Prostate gland (tissue), 2 donors: ENCODE measurements around the gene DES. TPM values are rescaled to one million over a fixed set of nuclear protein-coding genes. Genes with fewer than 3 reads are reported as not detected.

Experiments used
- DNase-seq: peaks from one replicate; pipeline ENCODE4 v3.0.0-alpha.2; 2019; ENCODE audit warnings: low spot score
- H3K27ac ChIP-seq, 2 donors: fragments of 200-600 bp; sonication (generic); 2 replicates each; pipeline ENCODE4 v1.5.1; 2017 to 2019
- H3K27me3 ChIP-seq: fragments of 200-600 bp; sonication (generic); replicated peaks from 2 replicates; pipeline ENCODE4 v1.5.1; 2019; ENCODE audit not compliant: insufficient read depth
- H3K36me3 ChIP-seq, 2 donors: fragments of 200-600 bp; sonication (generic); 1 replicate in 1 of 2; 2 replicates in 1 of 2; pipeline versions ENCODE4 v1.5.1 to v1.8.1; 2017 to 2019
- H3K4me1 ChIP-seq: fragments of 200-600 bp; sonication (generic); replicated peaks from 2 replicates; pipeline ENCODE4 v1.5.1; 2019
- H3K4me3 ChIP-seq, 2 donors: fragments of 200-600 bp; sonication (generic); 2 replicates each; pipeline ENCODE4 v1.5.1; 2017 to 2019
- H3K9me3 ChIP-seq: fragments of 200-600 bp; sonication (generic); 2 replicates; pipeline ENCODE4 v1.5.1; 2017
- POLR2A ChIP-seq: fragments of 450-650 bp; IDR thresholded peaks from one replicate; pipeline ENCODE4 v1.6.1; 2016; ENCODE audit warnings: antibody characterized with exemption, mild to moderate bottlenecking
- POLR2AphosphoS5 ChIP-seq: sonication (generic); formaldehyde crosslinking; IDR thresholded peaks from one replicate; pipeline ENCODE4 v1.6.1; 2017; ENCODE audit warnings: antibody characterized with exemption
- WGBS: methylation state at CpG from one replicate; pipeline ENCODE4 v1.1.5; 2018; 5-methylcytosine and 5-hydroxymethylcytosine counted together
- intact Hi-C: fragments of 100-400 bp; cut with DNase I; formaldehyde crosslinking; loops from one replicate; pipeline ENCODE4 v1.14.2; 2022
- total RNA-seq, 2 donors: library from RNA; depleted of rRNA; stranded (reverse); fragments of >200 nt; gene quantifications; one replicate each; pipeline ENCODE4 v1.1.0, GENCODE V29; 2016
- TF ChIP-seq, protein P1 (sequence below), 4 experiments: fragments of 200-600 bp in 2 of 4; fragments of 450-650 bp in 2 of 4; sonication (generic) in 2 of 4; IDR thresholded peaks; 1 replicate in 3 of 4; 2 replicates in 1 of 4; pipeline ENCODE4 v1.5.1; 2016 to 2019; ENCODE audit warnings: antibody characterized with exemption in 4 of 4, mild to moderate bottlenecking in 2 of 4, moderate library complexity in 2 of 4

DES gene
- total RNA-seq, 2 donors from 2014 or later, result 1,584 to 1,742 TPM

DNA sequence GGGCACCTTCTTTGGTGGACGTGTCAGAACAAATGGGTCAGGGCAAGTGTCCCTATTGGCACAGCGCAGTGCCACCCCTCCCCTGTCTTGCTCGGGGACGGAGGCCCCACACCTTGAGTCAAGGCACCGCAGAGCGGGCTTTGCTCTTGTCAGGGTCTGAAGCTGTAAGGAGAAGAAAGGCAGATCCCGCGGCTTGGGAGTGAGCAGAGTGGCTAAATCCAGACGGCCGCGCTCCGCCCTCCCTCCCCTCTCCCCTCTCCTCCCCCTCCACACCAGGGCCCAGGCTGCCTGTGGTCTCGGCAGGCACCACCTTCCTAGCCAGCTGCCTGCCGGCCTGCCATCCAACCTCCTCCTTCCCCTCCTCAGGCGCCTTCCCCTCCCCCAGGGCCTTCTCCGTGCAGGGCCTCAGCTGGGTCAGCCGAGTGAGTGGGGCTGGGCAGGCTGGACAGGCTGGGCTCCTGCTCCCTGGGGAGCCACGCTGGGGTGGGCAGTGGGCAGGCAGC is 42.3 kb downstream of the DES start:
- peak overlapping the region; percentile 54 to 65 for H3K27ac ChIP-seq
- no peak for DNase-seq
- no peaks in the 10 kb centered on the region for H3K36me3 ChIP-seq
- no peaks in the 10 kb centered on the region for H3K9me3 ChIP-seq
- TF ChIP-seq POLR2AphosphoS5 (no peak), POLR2A (peak; percentile 13)
- TF ChIP-seq, protein P1, sequence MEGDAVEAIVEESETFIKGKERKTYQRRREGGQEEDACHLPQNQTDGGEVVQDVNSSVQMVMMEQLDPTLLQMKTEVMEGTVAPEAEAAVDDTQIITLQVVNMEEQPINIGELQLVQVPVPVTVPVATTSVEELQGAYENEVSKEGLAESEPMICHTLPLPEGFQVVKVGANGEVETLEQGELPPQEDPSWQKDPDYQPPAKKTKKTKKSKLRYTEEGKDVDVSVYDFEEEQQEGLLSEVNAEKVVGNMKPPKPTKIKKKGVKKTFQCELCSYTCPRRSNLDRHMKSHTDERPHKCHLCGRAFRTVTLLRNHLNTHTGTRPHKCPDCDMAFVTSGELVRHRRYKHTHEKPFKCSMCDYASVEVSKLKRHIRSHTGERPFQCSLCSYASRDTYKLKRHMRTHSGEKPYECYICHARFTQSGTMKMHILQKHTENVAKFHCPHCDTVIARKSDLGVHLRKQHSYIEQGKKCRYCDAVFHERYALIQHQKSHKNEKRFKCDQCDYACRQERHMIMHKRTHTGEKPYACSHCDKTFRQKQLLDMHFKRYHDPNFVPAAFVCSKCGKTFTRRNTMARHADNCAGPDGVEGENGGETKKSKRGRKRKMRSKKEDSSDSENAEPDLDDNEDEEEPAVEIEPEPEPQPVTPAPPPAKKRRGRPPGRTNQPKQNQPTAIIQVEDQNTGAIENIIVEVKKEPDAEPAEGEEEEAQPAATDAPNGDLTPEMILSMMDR (IDR thresholded peaks at IDR 0.05), result no peak
- H3K4me1 ChIP-seq, result no peaks in the 10 kb centered on the region
- WGBS, result 24% methylated on average over 18 of the region's 18 CpGs
- no peaks in the 10 kb centered on the region for H3K27me3 ChIP-seq
- intact Hi-C loops, result loop anchor here (5.0 kb wide), 1 partner anchor 37 kb away; the partner anchor contains the start of gene GMPPA
- no peak overlapping the region for H3K4me3 ChIP-seq

DNA sequence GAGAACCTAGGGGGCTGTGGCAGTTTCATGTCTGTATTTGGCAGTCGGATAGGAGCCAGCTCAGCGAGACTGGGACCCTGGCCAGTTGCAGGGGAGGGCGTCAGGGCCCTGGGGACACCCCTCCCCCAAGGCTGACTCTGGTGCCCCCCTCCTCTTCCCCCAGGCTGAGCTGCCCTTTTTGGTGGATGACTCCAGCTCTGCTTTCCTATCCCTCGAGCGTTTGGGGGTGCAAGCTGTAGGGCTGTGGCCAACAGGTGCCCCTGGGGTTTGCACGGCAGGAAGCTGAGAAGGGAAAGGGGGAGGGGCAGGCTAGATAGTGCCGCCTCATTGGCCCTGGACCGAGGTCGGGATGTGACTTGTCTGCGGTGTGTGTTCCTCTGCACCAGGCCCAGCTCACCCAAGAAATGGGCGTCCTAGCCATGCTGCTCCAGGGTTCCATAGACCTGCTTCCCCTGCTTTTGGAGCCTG is 42.9 kb downstream of the DES start:
- intact Hi-C loops, result loop anchor here (5.0 kb wide), 1 partner anchor 36 kb away; the partner anchor contains the start of gene GMPPA

DNA sequence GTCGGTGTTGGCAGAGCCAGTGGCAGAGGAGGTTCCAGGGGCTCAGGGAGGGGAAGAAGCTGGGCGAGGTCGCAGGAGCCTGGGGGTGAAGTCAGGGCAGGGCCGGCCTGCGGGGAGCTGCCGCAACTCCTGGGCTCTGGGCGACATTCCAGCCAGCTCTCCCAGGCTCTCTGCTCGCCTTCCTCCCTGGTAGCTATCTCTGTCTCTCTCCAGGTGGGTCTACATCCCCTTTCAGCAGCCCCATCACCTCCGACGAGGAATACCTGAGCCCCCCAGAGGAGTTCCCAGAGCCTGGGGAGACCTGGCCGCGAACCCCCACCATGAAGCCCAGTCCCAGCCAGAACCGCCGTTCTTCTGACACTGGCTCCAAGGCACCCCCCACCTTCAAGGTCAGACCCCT is 43.5 kb downstream of the DES start:
- Histone ChIP-seq H3K27me3 (no peaks in the 10 kb centered on the region), H3K4me3 (no peak overlapping the region), H3K27ac (peak overlapping the region; percentile 46 to 54), H3K4me1 (no peaks in the 10 kb centered on the region), H3K9me3 (no peaks in the 10 kb centered on the region), H3K36me3 (no peaks in the 10 kb centered on the region)
- DNase-seq, result no peak
- no peak for TF ChIP-seq POLR2A
- no peak for TF ChIP-seq POLR2AphosphoS5
- TF ChIP-seq, protein P1 (IDR thresholded peaks at IDR 0.05), result no peak
- intact Hi-C loops, result loop anchor here (5.0 kb wide), 1 partner anchor 36 kb away; the partner anchor contains the start of gene GMPPA
- WGBS, result 74% methylated on average over 14 of the region's 14 CpGs

More for the DNA sequence above, 42.9 kb downstream of the DES start:
- H3K4me1 ChIP-seq, result no peaks in the 10 kb centered on the region
- no peak overlapping the region for H3K4me3 ChIP-seq
- H3K27ac ChIP-seq, result peak overlapping the region; percentile 46 to 54
- H3K36me3 ChIP-seq, result no peaks in the 10 kb centered on the region
- H3K9me3 ChIP-seq, result no peaks in the 10 kb centered on the region
- DNase-seq, result no peak
- TF ChIP-seq, protein P1 (IDR thresholded peaks at IDR 0.05), result no peak
- TF ChIP-seq POLR2A (no peak), POLR2AphosphoS5 (no peak)
- 6% methylated on average over 11 of the region's 11 CpGs for WGBS
- H3K27me3 ChIP-seq, result no peaks in the 10 kb centered on the region

DNA sequence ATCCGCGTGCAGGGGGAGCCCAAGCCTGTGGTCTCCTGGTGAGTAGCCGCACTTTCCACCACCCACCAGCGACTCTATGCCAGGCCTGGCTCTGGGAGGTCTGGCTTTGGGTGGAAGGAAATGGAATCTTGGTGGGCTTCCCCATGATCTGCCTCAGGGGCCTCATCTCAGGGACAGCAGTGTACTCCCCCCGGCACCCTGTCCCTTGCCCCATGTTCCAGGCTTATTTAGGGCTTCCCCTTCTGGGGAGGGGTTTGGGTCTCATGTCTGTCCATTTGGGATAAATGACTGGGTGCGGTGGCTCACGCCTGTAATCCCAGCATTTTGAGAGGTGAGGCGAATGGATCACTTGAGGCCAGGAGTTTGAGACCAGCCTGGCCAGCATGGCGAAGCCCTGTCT is 44.2 kb downstream of the DES start:
- Histone ChIP-seq H3K9me3 (no peaks in the 10 kb centered on the region), H3K27ac (peak overlapping the region in 1 of 2 donors; percentile 46), H3K4me1 (no peaks in the 10 kb centered on the region), H3K4me3 (no peak overlapping the region), H3K36me3 (no peaks in the 10 kb centered on the region), H3K27me3 (no peaks in the 10 kb centered on the region)
- TF ChIP-seq POLR2AphosphoS5 (no peak), POLR2A (no peak)
- TF ChIP-seq, protein P1 (IDR thresholded peaks at IDR 0.05), result no peak
- intact Hi-C loops, result loop anchor here (5.0 kb wide), 1 partner anchor 35 kb away; the partner anchor contains the start of gene GMPPA
- no peak for DNase-seq
- 92% methylated on average over 9 of the region's 9 CpGs for WGBS
